Heart left ventricle (tissue), 13 donors: ENCODE results near the gene KIRREL3.

Experiments used
- POLR2A ChIP-seq, 2 donors: fragments of 450-650 bp; IDR thresholded peaks; one replicate each; pipeline ENCODE4 v1.6.1; 2017; ENCODE audit warnings: antibody characterized with exemption in 2 of 2, mild to moderate bottlenecking in 2 of 2, moderate library complexity in 2 of 2
- TF ChIP-seq, protein P1 (sequence below), 12 donors: fragments of 200-600 bp; sonication (generic) in 4 of 12; IDR thresholded peaks; one replicate each; pipeline versions ENCODE4 v1.5.0 to v1.8.0; 2018 to 2022; ENCODE audit warnings: antibody characterized with exemption in 12 of 12, mild to moderate bottlenecking in 5 of 12
- donor health status: ischemic (EF 13 %, LVEDD 7.1; RV severe dilation, severe dysfunction).
- donor health status: DM: no; HTN: yes; CAD: no.
- donor health status: DM: no; HTN: no; CAD: no.
- donor health status: ischemic (EF 25% LVEDD 6.9; RV normal size, moderate dysfunction).
- donor health status: ischemic (EF 25% LVEDD 5.7; RV mildly dilated, moderate dysfunction).
- donor health status: ischemic (EF 35%, LVEDD 5.7; RV mildly dilated, moderate dysfunction).
- donor health status: nonischemic (EF 11% LVEDD 7.7; RV severe dilation, severe dysfunction).
- donor health status: DM: yes; HTN: yes; CAD: no.
- donor health status: PGD.
- donor health status: ischemic (EF 29% LVEDD 5.4; RV normal size, mild dysfunction).
- donor health status: nonischemic (EF 23%, LVEDD 6.1; RV moderate dilation, normal function).

DNA sequence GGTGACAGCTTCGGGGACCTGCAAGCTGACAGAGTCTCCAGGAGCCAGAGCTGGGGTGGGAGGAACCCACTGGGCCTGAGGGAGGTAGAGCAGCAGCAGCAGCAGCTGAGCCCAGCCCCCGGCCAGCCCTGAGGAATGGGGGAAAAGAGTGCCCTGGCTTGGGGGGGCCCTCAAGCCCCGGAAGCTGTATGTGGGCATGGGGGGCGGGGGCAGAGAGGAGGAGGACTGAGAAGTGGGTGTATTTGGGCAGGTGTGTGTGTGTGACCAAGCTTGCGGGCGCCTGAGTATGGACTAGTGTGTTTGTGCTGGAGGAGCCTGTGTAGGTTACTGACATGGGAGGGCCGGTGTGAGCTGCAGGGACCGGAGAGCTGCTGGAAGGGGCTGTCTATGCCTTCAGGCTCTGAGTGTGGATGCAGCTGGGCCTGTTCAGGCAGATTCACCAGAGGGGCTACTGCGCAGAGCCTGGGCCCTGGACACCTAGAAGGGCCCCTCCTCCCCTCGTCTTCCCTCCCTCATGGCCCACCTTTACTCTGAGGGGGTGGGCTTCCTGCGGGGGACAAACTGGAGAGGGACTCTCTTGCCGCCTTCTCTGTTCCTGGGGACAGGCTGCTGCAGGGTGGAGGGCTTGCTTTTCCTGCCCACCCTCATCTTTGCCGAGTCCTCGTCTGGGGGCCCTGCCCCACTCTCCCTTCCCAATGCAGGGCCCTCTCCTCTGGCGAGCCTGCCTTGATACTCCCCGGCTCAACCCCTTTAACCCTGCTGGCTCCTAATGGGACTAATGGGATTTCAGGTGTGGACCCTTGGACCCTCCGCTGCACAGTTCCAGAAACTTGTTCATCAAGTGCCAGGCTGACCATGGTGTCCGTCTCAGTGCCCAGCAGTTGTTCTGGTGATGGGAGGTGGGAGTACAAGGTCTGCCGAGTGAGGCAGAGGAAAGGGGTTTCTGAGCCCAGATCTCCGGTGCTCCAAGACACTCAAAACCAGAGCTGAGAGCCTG lies 616.9 kb downstream of the KIRREL3 start:
- TF ChIP-seq, protein P1, sequence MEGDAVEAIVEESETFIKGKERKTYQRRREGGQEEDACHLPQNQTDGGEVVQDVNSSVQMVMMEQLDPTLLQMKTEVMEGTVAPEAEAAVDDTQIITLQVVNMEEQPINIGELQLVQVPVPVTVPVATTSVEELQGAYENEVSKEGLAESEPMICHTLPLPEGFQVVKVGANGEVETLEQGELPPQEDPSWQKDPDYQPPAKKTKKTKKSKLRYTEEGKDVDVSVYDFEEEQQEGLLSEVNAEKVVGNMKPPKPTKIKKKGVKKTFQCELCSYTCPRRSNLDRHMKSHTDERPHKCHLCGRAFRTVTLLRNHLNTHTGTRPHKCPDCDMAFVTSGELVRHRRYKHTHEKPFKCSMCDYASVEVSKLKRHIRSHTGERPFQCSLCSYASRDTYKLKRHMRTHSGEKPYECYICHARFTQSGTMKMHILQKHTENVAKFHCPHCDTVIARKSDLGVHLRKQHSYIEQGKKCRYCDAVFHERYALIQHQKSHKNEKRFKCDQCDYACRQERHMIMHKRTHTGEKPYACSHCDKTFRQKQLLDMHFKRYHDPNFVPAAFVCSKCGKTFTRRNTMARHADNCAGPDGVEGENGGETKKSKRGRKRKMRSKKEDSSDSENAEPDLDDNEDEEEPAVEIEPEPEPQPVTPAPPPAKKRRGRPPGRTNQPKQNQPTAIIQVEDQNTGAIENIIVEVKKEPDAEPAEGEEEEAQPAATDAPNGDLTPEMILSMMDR (IDR thresholded peaks at IDR 0.05): no peak
- TF ChIP-seq POLR2A (IDR thresholded peaks at IDR 0.05): no peak
